LHCN-M2 (cell line): Measurements from ENCODE around the gene LSP1. TPM values are rescaled to one million over a fixed set of nuclear protein-coding genes. Genes with fewer than 3 reads are reported as not detected.
"Not testable (repeated sequence)": the region's sequence is repeated elsewhere in the genome, so short reads cannot be mapped to it uniquely, and the experiment has no call there.

Experiments
- DNase-seq: peaks from one replicate; pipeline ENCODE4 v3.0.0-alpha.2; 2012; ENCODE audit warnings: low read depth
- polyA plus RNA-seq: library from polyadenylated mRNA; unstranded; fragments of >200 nt; gene quantifications from one replicate; pipeline ENCODE4 v1.2.1, GENCODE V29; 2012; ENCODE audit warnings: missing spikeins
- total RNA-seq: library from RNA; depleted of rRNA; stranded (reverse); fragments of >200 nt; gene quantifications from 2 replicates; pipeline ENCODE4 v1.2.3, GENCODE V29; 2014; rRNA removed

The LSP1 gene, protein sequence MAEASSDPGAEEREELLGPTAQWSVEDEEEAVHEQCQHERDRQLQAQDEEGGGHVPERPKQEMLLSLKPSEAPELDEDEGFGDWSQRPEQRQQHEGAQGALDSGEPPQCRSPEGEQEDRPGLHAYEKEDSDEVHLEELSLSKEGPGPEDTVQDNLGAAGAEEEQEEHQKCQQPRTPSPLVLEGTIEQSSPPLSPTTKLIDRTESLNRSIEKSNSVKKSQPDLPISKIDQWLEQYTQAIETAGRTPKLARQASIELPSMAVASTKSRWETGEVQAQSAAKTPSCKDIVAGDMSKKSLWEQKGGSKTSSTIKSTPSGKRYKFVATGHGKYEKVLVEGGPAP
- 311 and 321 TPM in 2 replicates for total RNA-seq
- polyA plus RNA-seq: 84.6 TPM

GRCh38 chr11:1852877-1853276 lies at the start of gene LSP1:
LSP1 (plus strand) TSS chr11:1853084; CDS start chr11:1853145, 61 bp downstream.
- no peak for DNase-seq

- DNase-seq: no peak
Measured at GRCh38 chr11:1803246-1803645, 49.6 kb upstream of the LSP1 start.

DNA sequence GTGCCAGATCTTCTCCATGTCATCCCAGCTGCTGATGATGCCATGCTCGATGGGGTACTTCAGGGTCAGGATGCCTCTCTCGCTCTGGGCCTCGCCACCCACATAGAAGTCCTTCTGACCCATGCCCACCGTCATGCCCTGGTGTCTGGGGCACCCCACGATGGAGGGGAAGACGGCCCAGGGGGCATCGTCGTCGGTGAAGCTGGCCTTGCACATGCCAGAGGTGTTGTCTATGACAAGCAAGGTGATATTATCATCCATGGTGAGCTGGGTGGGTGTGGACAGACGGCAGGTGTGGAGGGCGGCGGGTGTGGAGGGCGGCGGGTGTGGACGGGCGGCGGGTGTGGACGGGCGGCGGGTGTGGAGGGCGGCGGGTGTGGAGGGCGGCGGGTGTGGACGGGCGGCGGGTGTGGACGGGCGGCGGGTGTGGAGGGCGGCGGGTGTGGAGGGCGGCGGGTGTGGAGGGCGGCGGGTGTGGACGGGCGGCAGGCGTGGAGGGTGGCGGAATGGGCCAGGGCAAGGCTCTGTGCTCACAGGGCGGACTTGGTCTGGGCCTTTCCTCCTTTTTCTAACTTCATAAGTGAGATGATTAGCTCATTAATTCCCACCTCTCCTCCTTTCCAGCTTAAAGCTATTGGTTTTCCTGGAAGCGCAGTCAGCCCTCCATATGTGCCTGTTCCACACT lies 48.9 kb upstream of the LSP1 start:
- not testable (repeated sequence) for DNase-seq

DNA sequence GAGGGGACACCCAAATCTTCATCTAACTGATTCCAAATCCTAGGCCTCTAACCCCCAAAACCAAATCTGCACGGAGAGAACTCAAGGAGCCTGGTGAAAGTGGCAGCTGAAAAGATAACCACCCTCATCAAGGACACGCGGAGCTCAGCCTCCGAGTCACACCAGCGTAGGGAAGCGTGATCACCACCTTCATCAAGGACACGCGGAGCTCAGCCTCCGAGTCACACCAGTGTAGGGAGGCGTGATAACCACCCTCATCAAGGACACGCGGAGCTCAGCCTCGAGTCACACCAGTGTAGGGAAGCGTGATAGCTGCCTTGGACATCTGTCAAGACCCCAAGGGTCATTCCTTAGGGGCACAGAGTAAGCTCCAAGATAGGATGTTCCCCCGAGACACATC lies 47.4 kb upstream of the LSP1 start:
- DNase-seq: no peak

DNA sequence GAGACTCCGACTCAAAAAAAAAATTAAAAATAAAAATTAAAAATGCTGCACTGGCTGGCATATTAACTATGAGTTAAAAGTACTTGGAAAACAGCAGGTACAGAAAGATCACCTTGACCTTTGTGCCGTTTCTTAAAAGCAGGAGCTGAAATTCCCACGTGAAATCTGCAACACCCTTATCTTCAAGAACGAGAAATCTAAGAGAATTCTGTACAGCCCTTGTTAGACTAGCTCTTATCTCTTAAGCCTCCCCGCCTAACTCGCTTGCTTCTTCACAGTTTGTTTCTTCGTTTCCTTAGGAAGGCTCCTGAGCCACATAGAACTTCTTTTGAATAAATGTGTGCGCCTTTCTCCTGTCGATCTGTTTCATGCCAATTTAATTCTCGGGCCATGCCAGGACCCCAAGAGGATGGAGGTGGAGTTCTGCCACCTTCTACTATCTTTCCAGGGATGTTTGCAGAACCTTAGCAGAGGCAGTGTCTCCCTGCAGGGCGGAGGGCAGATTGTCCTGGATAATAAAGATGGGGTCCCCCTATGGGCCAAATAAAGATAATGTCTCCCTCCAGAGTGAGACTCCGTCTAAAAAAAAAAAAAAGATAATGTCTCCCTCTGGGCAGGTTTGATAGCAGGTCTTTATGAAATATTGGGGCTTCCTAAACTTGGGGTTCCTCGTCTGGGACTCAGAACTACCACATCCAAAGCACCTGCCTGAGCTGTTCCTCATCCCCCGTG lies 45.5 kb upstream of the LSP1 start:
- DNase-seq: no peak

DNA sequence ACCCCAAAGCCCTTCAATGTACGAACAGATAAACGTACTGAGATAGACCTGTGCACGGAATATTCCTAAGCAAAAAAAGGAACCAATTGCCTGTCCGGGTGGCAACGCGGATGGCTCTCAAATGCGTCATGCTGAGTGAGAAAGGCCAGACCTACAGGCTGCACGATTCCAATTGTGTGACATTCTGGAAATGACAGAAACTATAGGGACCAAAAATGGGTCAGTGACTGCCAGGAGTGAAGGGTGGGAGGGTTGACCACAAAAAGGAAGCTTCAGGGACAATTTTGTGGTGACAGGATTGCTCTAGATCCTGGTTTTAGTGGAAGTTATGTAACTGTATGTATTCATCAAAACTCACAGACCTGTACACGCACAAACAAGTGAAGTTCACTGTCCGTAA lies 42.1 kb upstream of the LSP1 start:
- no peak for DNase-seq

DNA sequence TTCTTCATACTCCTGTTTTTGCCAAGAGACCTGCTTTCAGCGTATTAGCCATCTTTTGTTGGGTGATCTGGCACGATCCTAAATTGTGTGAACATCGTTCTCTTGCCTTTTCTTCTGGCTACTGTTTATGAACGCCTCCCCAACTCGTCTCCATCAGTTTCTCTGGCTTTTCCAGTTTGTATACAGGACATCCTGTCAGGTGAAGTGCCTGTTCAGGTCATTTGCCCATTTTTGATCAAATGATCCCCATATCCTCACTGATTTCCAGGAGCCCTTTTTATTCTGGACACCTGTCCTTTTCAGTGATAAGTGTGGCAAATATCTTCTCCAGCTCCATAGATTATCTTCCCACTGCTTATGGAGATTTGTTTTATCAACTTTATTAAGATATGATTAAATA lies 40.6 kb upstream of the LSP1 start:
- no peak for DNase-seq

DNA sequence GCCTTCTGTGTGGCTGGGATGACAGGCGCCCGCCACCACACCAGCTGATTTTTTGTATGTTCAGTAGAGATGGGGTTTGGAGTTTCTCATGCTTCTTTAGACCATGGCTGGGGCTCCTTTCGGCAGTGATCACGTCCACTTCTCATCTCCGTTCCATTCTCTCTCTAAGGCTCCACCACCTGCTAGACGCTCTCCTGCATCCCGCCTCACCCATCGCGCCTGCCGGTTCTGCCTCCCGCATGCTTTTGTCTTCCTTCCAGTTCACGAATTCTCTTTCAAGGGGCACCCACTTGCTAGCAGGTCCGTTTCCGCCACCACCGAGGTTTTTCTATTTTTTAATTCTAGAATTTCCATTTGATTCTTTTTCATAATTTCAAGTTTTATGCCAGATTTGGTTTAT lies 40.1 kb upstream of the LSP1 start:
- no peak for DNase-seq

GRCh38 chr11:1813356-1813755 lies 39.5 kb upstream of the LSP1 start:
- DNase-seq: not testable (repeated sequence)

- DNase-seq: no peak
Measured at GRCh38 chr11:1814691-1815090, 38.2 kb upstream of the LSP1 start.

DNA sequence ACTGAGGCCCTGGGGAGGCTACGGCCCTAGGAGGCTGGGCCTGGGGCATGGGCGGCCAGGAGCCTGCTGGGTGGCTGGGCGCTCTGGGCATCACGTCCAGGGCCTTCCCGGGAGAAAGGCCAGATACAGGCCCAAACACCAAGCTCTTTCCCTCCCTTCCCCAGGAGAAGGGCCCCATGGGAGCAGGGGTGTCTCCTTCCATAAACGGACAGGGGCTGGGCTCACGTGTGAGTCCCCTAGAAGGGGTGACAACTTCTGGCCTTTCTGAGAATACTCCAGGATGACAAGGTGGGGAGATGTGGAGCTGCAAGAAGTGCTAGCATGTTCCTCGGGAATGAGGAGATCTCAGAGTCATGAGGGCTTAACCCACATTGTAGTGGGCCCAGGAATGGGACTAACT lies 37.6 kb upstream of the LSP1 start:
- DNase-seq: no peak

- no peak for DNase-seq
Measured at GRCh38 chr11:1815751-1816150, 37.1 kb upstream of the LSP1 start.

DNA sequence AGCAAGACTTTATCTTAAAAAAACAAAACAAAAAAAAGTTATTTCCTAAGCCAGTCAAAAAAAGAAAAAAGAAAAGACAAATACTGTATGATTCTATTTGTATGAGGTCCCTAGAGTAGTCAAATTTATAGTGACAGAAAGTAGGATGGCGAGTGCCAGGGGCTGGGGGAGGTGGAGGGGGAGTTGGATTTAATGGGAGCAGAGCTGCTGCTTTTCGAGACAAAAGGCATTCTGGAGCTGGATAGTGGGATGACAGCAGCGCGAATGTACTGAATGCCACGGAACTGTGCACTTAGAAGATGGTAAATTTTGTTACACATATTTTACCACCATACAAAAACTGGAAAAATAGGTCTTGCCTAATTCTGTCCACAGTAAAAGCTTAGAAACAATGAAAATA lies 35.9 kb upstream of the LSP1 start:
- no peak for DNase-seq

GRCh38 chr11:1817511-1817910 lies 35.4 kb upstream of the LSP1 start:
- DNase-seq: no peak

GRCh38 chr11:1819074-1819473 lies 33.8 kb upstream of the LSP1 start:
- DNase-seq: no peak

- DNase-seq: no peak
Measured at GRCh38 chr11:1820463-1821325, 32.2 kb upstream of the LSP1 start.

DNA sequence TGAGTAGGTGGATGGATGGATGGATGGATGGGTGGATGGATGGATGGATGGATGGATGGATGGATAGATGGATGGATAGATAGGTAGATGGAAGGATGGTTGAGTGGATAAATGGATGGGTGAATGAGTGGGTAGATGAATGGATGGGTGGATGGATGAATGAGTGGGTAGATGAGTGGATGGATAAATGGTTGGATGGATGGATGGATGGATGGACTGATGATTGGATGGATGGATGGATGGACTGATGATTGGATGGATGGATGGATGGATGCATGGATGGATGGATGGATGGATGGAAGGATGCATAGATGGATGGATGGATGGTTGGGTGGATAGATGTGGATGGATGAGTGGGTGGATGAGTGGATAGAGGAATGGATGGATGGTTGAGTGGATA lies 31.3 kb upstream of the LSP1 start:
- DNase-seq: no peak

- DNase-seq: no peak
Measured at GRCh38 chr11:1822648-1823375, 30.1 kb upstream of the LSP1 start.

DNA sequence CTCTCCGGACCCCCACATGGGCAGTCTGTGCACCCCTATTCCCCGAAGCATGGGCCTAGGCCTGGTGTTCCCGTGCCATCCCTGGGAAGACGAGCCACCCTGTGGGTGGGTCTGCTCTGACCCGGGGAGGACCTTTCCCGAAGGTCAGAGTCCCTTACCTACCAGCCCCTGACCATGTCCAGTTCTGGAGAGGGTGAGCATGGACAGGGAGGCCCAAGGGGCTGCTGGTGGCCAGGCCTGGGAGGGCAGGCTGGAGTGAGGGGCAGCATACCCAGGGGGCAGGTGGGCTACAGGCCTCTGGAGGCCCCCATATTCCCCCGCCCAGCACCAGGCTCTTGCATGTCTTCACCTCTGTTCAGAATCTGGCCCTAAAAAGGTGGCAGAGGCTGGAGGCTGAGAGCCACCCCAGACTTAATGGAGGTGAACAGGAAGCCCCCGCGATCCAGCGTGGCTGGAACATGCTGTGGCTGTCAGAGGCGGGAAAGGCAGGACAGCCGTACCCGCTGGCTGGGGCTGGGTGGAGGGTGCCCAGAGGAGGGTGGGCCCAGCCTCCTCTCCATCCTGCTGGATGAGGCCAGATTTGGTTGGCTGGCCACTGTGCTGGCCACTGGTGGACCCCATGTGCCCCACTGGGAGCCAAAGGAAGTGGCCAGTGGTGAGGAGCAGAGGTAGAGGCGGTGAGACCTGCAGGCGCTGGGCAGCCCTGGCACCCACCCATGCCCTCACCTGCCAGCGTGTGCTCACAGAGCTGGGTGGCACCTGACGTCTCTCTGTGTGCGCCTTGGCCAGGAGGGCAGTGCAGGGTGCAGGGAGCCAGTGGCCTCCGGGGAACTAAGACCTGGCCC lies 29.3 kb upstream of the LSP1 start:
- DNase-seq: no peak
